ENCODE results near the gene TRDN.
"Not testable (repeated sequence)": the region's sequence is repeated elsewhere in the genome, so short reads cannot be mapped to it uniquely, and the experiment has no call there.

Gene TRDN

GRCh38 chr6:123295181-123295580 lies 341.6 kb downstream of the TRDN start:
- H3K4me3 ChIP-seq (ENCODE audit: low read depth, low read length), result no peak overlapping the region
- no peak for DNase-seq (ENCODE audit: low read depth)
- TF ChIP-seq CTCF (IDR thresholded peaks at IDR 0.05; ENCODE audit: insufficient read depth, low read depth, low read length, missing control alignments), result no peak

- no peak for DNase-seq (ENCODE audit: low read depth)
- H3K4me3 ChIP-seq (ENCODE audit: low read depth, low read length), result no peak overlapping the region
- no peak for TF ChIP-seq CTCF (IDR thresholded peaks at IDR 0.05; ENCODE audit: insufficient read depth, low read depth, low read length, missing control alignments)
These were observed 348.1 kb downstream of the TRDN start for GRCh38 chr6:123288649-123289048.

- no peak for DNase-seq (ENCODE audit: low read depth)
- no peak for TF ChIP-seq CTCF (IDR thresholded peaks at IDR 0.05; ENCODE audit: insufficient read depth, low read depth, low read length, missing control alignments)
- no peak overlapping the region for H3K4me3 ChIP-seq (ENCODE audit: low read depth, low read length)
These were observed 360.2 kb downstream of the TRDN start for GRCh38 chr6:123276546-123276980.

GRCh38 chr6:123263981-123264380 lies 372.8 kb downstream of the TRDN start:
- H3K4me3 ChIP-seq (ENCODE audit: low read depth, low read length), result no peak overlapping the region
- no peak for DNase-seq (ENCODE audit: low read depth)
- TF ChIP-seq CTCF (IDR thresholded peaks at IDR 0.05; ENCODE audit: insufficient read depth, low read depth, low read length, missing control alignments), result no peak

GRCh38 chr6:123240626-123241025 lies 396.1 kb downstream of the TRDN start:
- TF ChIP-seq CTCF (IDR thresholded peaks at IDR 0.05; ENCODE audit: insufficient read depth, low read depth, low read length, missing control alignments), result no peak
- no peak overlapping the region for H3K4me3 ChIP-seq (ENCODE audit: low read depth, low read length)
- no peak for DNase-seq (ENCODE audit: low read depth)

GRCh38 chr6:123233336-123233735 lies 403.4 kb downstream of the TRDN start:
- no peak for DNase-seq (ENCODE audit: low read depth)
- no peak overlapping the region for H3K4me3 ChIP-seq (ENCODE audit: low read depth, low read length)
- no peak for TF ChIP-seq CTCF (IDR thresholded peaks at IDR 0.05; ENCODE audit: insufficient read depth, low read depth, low read length, missing control alignments)

- not testable (repeated sequence) for DNase-seq (ENCODE audit: low read depth); H3K4me3 ChIP-seq (ENCODE audit: low read depth, low read length)
These were observed 409.0 kb downstream of the TRDN start for GRCh38 chr6:123227789-123228188.
